Stomach (tissue), 4 donors: ENCODE data around the gene DHRS4L2.
"Not testable (repeated sequence)": the region's sequence is repeated elsewhere in the genome, so short reads cannot be mapped to it uniquely, and the experiment has no call there.

Experiments used
- CTCF ChIP-seq, 7 experiments: fragments of 450-650 bp in 4 of 7; fragments of 200-600 bp in 3 of 7; sonication (generic) in 3 of 7; IDR thresholded peaks; one replicate each; pipeline ENCODE4 v1.5.1; 2016 to 2019; ENCODE audit warnings: antibody characterized with exemption in 7 of 7, control low read depth in 2 of 7, mild to moderate bottlenecking in 1 of 7
- EP300 ChIP-seq: sonication (generic); formaldehyde crosslinking; IDR thresholded peaks from one replicate; pipeline ENCODE4 v1.6.1; 2017; ENCODE audit warnings: antibody characterized with exemption
- POLR2A ChIP-seq, 4 donors: fragments of 450-650 bp; IDR thresholded peaks; one replicate each; pipeline ENCODE4 v1.6.1; 2016; ENCODE audit warnings: antibody characterized with exemption in 4 of 4, control low read depth in 2 of 4, mild to moderate bottlenecking in 1 of 4, moderate library complexity in 1 of 4
- POLR2AphosphoS5 ChIP-seq, 3 donors: sonication (generic); formaldehyde crosslinking; IDR thresholded peaks; one replicate each; pipeline ENCODE4 v1.6.1; 2016; ENCODE audit warnings: antibody characterized with exemption in 3 of 3

- not testable (repeated sequence) for TF ChIP-seq CTCF (IDR thresholded peaks at IDR 0.05); POLR2AphosphoS5 (IDR thresholded peaks at IDR 0.05); POLR2A (IDR thresholded peaks at IDR 0.05); EP300
Measured at GRCh38 chr14:24015745-24016144, 27.0 kb downstream of the DHRS4L2 start.
